Measurements from ENCODE around the gene IGF1R.
A peak's percentile ranks its signal among the peaks of the same experiment; 100 is the strongest.

Gene IGF1R

DNA sequence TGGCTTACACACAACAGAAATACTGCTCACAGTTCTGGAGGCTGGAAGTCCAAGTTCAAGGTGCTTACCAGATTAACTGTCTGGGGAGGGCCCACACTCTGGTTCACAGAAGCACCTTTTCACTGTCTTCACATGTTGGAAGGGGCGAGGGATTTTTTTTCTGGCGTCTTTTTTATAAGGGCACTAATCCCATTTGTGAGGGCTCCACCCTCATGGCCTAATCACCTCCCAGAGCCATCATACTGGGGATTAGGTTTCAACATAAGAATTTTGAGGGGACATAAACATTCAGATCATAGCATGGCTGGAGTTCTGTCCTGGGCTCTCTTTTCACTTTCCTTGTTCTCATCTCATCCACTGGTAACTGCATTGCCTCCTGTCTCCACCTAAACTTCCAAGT, 63.5 kb downstream of the IGF1R start:
- no peak for DNase-seq

- no peak for DNase-seq
Measured at GRCh38 chr15:98712845-98713584, 64.7 kb downstream of the IGF1R start.

GRCh38 chr15:98713585-98714001, 65.3 kb downstream of the IGF1R start:
- no peak for DNase-seq

DNA sequence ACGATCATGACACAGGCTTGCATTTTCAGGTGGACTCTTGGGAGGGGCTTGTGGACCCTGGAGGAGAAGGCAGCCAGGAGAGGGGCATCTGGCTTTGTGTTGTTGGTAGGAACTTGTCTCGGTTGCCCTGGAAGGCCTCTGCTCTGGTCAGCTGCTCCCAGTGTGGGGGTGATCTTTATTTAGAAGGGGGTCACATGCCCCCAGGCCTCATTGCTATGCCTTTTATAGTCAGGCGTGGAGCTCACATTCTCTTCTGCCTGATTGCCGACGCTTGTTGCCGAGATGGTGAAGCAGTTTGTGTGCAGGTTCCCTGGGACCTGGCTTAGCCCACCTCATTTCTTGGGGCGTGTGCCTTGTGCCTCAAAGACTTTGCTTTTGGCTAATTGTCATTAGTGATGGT, 66.6 kb downstream of the IGF1R start:
- DNase-seq = no peak

GRCh38 chr15:98715401-98715800, 67.1 kb downstream of the IGF1R start:
- no peak for DNase-seq

DNA sequence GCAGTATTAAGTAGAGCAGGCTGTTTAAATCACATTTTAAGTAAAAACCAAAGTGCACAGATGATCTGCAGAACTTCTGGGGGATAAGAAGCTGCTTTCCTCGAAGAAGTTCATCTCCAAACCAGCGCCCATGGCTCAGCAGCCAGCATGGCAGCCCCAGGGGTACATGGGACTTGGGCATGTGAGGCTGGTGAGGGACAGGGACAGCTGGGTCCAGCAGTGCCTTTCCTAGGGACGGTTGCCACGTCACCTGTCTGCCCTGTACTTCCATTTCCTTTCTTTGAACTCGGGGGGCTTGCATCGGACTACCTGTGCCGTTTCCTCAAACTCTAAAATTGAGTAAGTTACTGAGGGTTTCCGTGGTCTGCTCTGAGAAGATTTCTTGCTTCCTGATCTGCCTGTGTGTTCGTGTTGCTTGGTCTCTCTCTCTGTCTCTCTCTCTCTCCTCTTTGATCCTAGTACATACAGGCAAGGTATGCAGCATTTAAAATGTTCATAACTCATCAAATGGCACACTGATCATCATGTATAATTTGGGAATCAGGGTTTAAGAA, 67.6 kb downstream of the IGF1R start:
- DNase-seq = no peak

GRCh38 chr15:98717371-98717770, 69.0 kb downstream of the IGF1R start:
- DNase-seq = no peak

GRCh38 chr15:98717942-98718341, 69.6 kb downstream of the IGF1R start:
- DNase-seq = no peak

DNA sequence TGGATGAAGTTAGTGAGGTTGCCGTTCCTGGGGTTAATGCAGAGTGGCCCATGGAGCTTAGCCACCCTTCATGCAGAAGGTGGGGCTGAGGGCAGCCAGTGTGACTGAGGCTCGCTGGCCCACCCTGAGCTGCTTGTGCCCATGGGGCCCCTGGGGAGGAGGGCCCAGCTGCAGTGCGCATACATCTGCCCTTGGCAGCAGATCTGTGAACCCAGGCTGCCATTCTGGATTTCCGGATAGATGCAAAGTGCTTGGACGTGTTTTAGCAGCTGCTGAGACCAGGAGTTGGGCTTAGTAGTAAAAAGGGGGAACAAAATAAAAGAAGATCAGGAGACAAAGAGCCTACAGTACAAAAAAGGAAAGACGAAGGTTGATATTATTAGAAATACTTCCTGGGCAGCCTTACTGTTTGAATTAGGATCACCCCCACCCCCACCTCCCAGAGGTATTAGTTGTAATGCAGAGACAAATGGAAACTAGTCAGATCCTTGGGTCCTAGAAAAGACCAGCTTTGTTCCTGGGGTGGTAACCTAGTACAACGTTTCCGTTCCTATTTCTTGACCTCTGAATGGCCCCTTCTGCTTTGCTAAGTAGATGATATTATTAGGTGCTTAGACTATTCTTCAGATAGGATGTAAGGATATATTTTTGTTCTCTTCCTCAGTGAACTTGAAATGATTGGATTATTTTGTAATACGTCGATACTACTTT, 70.2 kb downstream of the IGF1R start:
- DNase-seq = no peak

- no peak for DNase-seq
Measured at GRCh38 chr15:98719137-98719740, 70.9 kb downstream of the IGF1R start.

GRCh38 chr15:98720031-98720430, 71.7 kb downstream of the IGF1R start:
- DNase-seq = no peak

DNA sequence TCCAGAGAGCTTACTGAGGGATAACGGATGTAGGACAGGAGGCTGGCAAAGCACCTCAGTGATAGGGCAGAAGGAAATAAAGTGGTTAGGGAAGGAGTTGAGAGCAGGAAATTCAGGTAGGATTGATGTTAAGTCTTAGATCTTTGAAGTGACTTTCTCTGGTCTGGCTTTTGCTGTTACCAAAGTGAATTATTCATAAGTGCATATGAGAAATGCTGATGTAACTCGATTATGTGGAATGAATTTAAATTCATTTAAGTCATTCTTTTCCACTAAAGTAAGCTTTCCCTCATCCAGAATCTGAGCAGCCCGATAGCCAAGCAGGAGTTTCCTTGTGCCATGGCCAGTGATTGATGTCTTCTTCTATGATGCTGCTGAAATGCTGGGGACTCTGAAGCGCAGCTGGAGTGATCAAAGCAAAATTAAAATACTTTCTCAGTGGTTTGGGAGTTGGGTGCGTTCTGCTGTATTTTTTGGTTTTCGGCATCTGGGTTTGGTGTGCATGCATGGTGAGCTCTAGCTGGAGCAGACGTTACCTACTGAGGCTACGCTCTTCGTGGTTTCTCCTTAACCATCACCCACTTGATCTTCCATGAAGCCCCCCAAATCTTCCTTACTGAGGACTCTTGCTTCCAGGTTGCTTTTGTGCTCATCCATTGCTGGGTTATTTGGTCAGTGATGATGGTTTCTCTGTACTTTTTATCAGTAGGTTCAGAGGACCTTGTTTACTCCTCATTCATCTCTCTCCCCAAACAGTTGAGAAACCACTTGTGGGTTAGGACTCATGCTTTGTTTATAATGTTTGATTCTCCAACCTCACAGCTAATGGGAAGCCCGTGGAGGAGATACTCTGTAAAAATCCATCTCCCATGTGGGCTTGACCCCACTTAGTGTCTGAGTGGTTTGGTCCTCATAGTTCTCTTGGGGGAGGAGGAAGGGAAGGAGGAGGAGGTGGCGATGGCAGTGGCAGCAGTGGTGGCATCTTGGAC, 72.5 kb downstream of the IGF1R start:
- no peak for DNase-seq

DNA sequence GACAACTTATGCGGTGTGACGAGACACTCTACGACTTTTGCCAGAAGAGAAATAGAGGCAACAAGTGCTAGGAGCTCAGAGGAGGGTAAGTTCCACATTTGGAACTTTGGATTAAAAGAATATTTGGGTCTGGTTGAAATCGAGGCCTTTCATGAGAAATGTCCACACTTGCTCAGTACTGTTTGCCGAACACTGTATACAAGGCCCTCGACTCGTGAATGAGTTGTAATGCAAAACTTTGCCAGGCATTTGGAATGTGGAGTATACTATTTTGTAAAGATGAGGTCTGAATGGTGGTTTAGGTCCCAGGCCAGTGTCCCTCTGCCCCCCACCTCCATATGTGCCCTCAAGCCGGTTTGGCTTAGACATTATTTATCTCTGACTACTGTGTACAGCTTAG, 73.9 kb downstream of the IGF1R start:
- DNase-seq = no peak

DNA sequence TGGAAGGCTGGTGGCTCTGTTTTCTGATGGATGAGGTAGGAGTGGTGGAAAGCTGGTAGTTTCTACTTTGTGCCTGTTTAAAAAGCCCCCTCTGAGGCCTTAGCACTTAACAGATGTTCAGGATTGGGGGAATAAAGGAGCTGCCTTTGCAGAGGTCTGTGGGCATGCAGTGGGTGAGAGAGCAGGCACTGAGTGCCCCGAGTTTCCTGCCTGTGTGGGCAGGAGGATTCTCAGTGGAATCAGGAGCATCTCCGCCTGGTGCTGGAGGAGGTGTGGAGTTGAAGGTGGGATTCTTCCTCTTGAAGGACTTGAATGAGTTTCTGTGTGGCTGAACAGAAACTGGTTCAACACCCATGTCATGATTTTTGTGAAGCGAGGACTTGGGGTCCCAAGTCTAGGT, 74.3 kb downstream of the IGF1R start:
- DNase-seq = no peak

DNA sequence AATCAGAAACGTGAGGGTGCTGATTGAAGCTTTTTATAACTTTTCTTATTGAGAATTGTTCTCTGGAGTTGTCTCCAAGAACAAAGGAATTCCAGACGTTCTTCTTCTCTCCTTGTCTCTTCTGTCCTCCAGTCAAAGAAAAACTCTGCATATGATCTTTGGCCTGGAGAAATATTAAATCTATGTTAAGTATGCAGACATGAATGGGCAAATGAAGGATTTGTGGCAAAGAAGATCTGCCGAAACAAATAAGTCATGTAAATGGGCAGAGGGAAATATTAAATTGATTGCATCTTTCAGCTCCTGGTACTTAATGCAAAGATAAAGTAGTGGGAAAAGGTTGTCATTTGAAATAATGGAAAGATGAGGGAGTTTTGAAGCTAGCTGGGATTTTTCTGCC, 74.9 kb downstream of the IGF1R start:
- no peak for DNase-seq

GRCh38 chr15:98724048-98724447, 75.7 kb downstream of the IGF1R start:
- no peak for DNase-seq

DNA sequence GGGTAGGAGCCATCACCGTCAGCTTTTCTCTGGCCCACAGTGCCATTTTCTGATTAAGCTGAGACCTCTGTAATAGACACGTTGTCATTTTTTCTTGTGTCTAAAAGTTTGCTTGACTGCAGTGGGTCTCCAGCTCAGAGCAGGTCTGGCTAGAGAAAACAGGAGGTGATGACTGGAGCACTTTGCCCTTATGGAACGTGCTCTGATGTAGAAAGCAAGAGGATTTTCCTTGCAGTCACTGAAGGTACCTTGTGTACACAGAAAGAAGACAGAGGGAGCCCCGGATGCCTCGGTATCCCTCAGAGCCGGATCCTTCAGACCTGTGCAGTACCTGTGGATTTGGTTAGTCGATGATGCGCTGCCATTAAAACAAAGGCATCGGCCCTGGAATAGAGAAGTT, 76.2 kb downstream of the IGF1R start:
- DNase-seq = no peak

GRCh38 chr15:98725874-98726273, 77.5 kb downstream of the IGF1R start:
- no peak for DNase-seq

DNA sequence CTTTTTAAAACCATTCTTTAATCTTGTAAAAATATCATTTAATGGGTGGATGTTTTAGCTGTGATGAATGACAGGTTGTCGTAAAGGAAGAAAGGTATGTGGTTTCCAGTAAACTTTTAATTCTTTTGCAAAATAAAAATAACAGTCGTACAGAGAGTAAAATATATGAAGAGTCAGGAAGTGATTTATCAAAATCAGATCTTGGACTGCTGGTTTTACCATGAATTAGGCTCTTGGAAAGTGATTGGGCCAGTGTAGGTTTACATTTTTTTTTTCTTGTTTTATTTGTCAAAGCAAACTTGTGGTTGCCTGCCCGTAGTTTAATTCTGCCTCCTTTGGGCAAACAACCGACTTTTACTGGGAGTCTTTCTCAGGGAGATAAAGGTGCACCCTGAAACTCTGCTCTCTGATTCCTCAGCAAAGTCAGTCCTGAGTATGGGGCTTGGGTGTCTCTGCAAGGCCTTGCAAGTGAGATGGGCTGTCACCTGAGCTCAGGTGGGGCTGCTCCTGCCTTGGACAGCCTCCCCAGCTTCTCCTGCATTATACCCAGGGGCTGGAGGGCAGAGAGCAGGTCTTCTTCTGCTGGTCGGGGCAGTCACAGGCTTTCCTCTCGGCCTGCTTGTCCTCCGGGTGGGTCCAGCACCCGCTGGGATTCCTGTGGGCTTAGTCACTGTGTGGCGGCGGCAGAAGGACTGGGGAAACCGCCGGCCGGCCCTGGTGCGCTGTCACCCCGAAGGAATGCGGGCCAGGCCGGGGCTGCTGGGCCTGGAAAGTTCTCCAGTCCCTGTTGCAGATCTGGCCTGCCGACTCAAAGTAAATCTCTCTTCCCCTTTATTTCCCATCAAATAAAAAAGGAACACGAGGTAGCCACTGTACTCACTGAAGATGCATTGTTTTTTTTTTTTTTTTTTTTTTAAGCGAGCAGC, 79.0 kb downstream of the IGF1R start:
- DNase-seq = peak; percentile 69

DNA sequence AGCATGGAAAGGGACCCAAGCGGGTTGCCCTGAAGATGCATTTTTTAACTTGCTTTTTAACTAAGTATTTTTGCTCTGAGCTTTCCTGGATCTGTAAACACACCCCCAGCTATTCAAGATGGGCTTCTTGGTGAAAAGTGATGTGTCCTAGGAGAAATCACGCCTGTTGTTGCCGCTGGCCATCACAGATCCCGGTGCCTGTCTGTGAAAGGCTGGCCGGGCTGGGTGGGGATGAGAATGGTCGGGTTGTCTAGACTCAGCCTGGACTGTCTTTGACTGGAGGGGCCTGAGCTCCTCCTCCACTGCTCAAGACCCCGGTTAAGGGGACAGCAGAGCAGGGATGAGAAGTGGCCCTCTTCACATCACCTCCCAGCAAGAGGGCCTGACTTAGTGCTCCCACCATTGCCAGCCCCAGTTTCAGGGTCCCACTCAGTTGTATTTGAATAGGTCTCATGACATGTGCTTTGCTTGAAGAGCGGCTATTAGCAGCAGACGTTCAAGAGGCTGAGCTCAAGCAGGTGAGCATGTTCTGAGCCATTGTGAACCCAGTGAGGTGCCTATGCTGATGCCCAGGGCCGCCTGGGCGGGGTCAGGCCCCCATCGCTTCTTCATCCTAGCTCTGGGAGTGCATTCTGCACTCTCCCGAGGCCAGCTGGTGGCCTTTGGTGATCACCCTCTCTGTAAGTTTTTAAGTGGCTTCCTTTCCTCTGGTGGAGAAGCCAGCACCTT, 79.9 kb downstream of the IGF1R start:
- no peak for DNase-seq

GRCh38 chr15:98728811-98729160, 80.4 kb downstream of the IGF1R start:
- DNase-seq = no peak
